WTC11 (cell line): ENCODE data around the gene LHFPL6.

Experiments
- CBFB ChIP-seq: sonication (generic); formaldehyde crosslinking; IDR thresholded peaks from 2 replicates; pipeline ENCODE4 v1.8.1; 2022; ENCODE audit warnings: mild to moderate bottlenecking, low read depth, missing genetic modification reagents
- FOXP1 ChIP-seq: sonication (generic); formaldehyde crosslinking; IDR thresholded peaks from 2 replicates; pipeline ENCODE4 v1.8.0; 2022; ENCODE audit warnings: missing genetic modification reagents, mild to moderate bottlenecking, moderate library complexity, borderline replicate concordance
- NFE2L1 ChIP-seq: sonication (generic); formaldehyde crosslinking; IDR thresholded peaks from 2 replicates; pipeline ENCODE4 v1.8.1; 2023; ENCODE audit warnings: missing genetic modification reagents
- NFYB ChIP-seq: sonication (generic); formaldehyde crosslinking; conservative IDR thresholded peaks from 2 replicates; pipeline ENCODE4 v1.8.0; 2022; ENCODE audit warnings: low read depth, missing genetic modification reagents
- NR1H2 ChIP-seq: sonication (generic); formaldehyde crosslinking; IDR thresholded peaks from 2 replicates; pipeline ENCODE4 v1.9.0; 2021; ENCODE audit warnings: mild to moderate bottlenecking, moderate library complexity, missing genetic modification reagents
- NR2C2 ChIP-seq: sonication (generic); formaldehyde crosslinking; IDR thresholded peaks from 2 replicates; pipeline ENCODE4 v1.8.0; 2022; ENCODE audit warnings: mild to moderate bottlenecking, missing genetic modification reagents
- TCF7 ChIP-seq: sonication (generic); formaldehyde crosslinking; IDR thresholded peaks from 2 replicates; pipeline ENCODE4 v1.8.0; 2022; ENCODE audit warnings: mild to moderate bottlenecking, low read depth, missing genetic modification reagents, moderate library complexity
- TF ChIP-seq, protein P1 (sequence below): fragments of 200-600 bp; IDR thresholded peaks from 2 replicates; pipeline ENCODE4 v1.8.0; 2022; ENCODE audit warnings: antibody characterized with exemption
- TF ChIP-seq, protein P2 (sequence below): sonication (generic); formaldehyde crosslinking; IDR thresholded peaks from 2 replicates; pipeline ENCODE4 v1.8.1; 2023; ENCODE audit warnings: mild to moderate bottlenecking, missing genetic modification reagents
- TF ChIP-seq, protein P3 (sequence below): sonication (generic); formaldehyde crosslinking; IDR thresholded peaks from 2 replicates; pipeline ENCODE4 v1.8.0; 2022; ENCODE audit warnings: mild to moderate bottlenecking, missing genetic modification reagents
- TF ChIP-seq, protein P4 (sequence below): fragments of 250-450 bp; sonication (Bioruptor Pico); IDR thresholded peaks from 2 replicates; pipeline ENCODE4 v1.9.0; 2021; ENCODE audit warnings: mild to moderate bottlenecking
- TF ChIP-seq, protein P5 (sequence below): fragments of 250-450 bp; sonication (Bioruptor Pico); conservative IDR thresholded peaks from 2 replicates; pipeline ENCODE4 v1.9.0; 2021; ENCODE audit warnings: mild to moderate bottlenecking
- TF ChIP-seq, protein P6 (sequence below): sonication (generic); formaldehyde crosslinking; conservative IDR thresholded peaks from 2 replicates; pipeline ENCODE4 v1.8.1; 2022; ENCODE audit warnings: mild to moderate bottlenecking, missing genetic modification reagents
- TF ChIP-seq, protein P7 (sequence below): sonication (generic); formaldehyde crosslinking; IDR thresholded peaks from 2 replicates; pipeline ENCODE4 v1.8.1; 2023; ENCODE audit warnings: mild to moderate bottlenecking, missing genetic modification reagents, moderate library complexity

DNA sequence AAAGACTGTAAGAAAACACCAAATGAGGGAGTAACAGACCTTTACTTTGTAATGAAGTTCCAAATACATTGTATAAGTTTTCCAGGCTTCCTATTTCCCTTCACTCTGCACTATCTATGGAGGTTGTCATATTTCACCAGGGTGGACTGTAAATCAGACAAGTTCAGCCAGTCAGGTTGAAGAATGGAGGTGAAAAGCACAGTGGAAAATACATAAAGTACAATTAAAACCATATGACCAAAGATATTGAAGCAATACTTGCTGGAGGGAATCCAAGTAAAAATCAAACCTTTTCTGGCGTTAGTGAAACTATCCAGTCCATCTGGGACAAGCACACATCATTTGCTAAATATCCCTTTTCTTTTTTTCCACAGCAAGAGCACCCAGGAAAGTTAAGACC lies 3.2 kb downstream of the LHFPL6 start:
- TF ChIP-seq, protein P1, sequence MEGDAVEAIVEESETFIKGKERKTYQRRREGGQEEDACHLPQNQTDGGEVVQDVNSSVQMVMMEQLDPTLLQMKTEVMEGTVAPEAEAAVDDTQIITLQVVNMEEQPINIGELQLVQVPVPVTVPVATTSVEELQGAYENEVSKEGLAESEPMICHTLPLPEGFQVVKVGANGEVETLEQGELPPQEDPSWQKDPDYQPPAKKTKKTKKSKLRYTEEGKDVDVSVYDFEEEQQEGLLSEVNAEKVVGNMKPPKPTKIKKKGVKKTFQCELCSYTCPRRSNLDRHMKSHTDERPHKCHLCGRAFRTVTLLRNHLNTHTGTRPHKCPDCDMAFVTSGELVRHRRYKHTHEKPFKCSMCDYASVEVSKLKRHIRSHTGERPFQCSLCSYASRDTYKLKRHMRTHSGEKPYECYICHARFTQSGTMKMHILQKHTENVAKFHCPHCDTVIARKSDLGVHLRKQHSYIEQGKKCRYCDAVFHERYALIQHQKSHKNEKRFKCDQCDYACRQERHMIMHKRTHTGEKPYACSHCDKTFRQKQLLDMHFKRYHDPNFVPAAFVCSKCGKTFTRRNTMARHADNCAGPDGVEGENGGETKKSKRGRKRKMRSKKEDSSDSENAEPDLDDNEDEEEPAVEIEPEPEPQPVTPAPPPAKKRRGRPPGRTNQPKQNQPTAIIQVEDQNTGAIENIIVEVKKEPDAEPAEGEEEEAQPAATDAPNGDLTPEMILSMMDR: no peak
- no peak for TF ChIP-seq TCF7 (CRISPR knock-in tag)
- TF ChIP-seq, protein P2, sequence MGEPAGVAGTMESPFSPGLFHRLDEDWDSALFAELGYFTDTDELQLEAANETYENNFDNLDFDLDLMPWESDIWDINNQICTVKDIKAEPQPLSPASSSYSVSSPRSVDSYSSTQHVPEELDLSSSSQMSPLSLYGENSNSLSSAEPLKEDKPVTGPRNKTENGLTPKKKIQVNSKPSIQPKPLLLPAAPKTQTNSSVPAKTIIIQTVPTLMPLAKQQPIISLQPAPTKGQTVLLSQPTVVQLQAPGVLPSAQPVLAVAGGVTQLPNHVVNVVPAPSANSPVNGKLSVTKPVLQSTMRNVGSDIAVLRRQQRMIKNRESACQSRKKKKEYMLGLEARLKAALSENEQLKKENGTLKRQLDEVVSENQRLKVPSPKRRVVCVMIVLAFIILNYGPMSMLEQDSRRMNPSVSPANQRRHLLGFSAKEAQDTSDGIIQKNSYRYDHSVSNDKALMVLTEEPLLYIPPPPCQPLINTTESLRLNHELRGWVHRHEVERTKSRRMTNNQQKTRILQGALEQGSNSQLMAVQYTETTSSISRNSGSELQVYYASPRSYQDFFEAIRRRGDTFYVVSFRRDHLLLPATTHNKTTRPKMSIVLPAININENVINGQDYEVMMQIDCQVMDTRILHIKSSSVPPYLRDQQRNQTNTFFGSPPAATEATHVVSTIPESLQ (CRISPR knock-in tag): no peak
- TF ChIP-seq NR1H2 (CRISPR knock-in tag): no peak
- TF ChIP-seq, protein P3, sequence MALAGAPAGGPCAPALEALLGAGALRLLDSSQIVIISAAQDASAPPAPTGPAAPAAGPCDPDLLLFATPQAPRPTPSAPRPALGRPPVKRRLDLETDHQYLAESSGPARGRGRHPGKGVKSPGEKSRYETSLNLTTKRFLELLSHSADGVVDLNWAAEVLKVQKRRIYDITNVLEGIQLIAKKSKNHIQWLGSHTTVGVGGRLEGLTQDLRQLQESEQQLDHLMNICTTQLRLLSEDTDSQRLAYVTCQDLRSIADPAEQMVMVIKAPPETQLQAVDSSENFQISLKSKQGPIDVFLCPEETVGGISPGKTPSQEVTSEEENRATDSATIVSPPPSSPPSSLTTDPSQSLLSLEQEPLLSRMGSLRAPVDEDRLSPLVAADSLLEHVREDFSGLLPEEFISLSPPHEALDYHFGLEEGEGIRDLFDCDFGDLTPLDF: no peak
- TF ChIP-seq, protein P4, sequence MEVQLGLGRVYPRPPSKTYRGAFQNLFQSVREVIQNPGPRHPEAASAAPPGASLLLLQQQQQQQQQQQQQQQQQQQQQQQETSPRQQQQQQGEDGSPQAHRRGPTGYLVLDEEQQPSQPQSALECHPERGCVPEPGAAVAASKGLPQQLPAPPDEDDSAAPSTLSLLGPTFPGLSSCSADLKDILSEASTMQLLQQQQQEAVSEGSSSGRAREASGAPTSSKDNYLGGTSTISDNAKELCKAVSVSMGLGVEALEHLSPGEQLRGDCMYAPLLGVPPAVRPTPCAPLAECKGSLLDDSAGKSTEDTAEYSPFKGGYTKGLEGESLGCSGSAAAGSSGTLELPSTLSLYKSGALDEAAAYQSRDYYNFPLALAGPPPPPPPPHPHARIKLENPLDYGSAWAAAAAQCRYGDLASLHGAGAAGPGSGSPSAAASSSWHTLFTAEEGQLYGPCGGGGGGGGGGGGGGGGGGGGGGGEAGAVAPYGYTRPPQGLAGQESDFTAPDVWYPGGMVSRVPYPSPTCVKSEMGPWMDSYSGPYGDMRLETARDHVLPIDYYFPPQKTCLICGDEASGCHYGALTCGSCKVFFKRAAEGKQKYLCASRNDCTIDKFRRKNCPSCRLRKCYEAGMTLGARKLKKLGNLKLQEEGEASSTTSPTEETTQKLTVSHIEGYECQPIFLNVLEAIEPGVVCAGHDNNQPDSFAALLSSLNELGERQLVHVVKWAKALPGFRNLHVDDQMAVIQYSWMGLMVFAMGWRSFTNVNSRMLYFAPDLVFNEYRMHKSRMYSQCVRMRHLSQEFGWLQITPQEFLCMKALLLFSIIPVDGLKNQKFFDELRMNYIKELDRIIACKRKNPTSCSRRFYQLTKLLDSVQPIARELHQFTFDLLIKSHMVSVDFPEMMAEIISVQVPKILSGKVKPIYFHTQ (CRISPR knock-in tag): no peak
- TF ChIP-seq FOXP1: no peak
- TF ChIP-seq NFYB (CRISPR knock-in tag): no peak
- no peak for TF ChIP-seq NFE2L1 (CRISPR knock-in tag)
- no peak for TF ChIP-seq CBFB (CRISPR knock-in tag)
- TF ChIP-seq NR2C2 (CRISPR knock-in tag): no peak
- TF ChIP-seq, protein P5, sequence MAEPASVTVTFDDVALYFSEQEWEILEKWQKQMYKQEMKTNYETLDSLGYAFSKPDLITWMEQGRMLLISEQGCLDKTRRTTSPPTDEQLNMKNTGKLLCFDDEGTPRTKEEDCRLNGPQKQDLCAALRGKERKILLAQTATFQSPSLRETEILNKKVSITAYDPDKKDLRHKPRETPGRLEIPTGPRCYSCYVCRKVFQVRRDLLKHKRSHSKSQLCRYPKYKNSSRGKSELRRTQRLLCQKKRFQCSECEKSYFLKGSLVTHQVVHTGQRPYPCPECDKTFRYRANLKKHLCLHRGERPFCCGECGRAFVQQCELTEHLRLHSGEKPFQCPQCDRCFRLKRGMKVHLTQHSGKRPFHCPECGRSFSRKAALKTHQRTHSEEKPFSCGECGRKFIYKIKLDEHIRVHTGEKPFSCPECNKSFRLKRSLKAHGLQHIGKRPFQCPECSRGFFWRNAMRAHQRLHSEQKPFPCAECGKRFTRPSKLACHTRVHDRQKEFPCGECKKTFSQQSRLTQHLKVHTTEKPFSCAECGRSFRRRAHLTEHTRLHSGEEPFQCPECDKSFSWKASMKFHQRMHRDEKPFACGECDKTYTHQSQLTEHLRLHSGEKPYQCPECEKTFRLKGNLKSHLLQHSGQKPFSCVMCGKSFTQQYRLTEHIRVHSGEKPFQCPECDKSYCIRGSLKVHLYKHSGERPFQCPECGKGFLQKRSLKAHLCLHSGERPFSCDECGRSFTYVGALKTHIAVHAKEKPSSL (CRISPR knock-in tag): no peak
- TF ChIP-seq, protein P6, sequence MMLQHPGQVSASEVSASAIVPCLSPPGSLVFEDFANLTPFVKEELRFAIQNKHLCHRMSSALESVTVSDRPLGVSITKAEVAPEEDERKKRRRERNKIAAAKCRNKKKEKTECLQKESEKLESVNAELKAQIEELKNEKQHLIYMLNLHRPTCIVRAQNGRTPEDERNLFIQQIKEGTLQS: no peak
- TF ChIP-seq, protein P7, sequence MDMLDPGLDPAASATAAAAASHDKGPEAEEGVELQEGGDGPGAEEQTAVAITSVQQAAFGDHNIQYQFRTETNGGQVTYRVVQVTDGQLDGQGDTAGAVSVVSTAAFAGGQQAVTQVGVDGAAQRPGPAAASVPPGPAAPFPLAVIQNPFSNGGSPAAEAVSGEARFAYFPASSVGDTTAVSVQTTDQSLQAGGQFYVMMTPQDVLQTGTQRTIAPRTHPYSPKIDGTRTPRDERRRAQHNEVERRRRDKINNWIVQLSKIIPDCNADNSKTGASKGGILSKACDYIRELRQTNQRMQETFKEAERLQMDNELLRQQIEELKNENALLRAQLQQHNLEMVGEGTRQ (CRISPR knock-in tag): no peak
